ENCODE results near the gene MOSMO.

MOSMO gene

DNA sequence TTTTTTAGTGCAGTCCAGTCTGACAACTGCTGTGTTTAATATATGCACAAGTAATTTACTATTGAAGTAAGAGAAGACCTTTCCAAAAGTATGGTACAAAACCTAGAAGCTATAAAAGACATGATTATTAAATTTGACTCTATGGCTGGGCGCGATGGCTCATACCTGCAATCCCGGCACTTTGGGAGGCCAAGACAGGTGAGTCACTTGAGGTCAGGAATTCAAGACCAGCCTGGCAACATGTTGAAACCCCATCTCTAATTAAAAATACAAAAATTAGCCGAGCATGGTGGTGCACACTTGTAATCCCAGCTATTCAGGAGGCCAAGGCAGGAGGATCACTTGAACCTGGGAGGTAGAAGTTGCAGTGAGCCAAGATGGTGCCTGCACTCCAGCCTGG, 43.1 kb downstream of the MOSMO start:
- DNase-seq = no peak

DNA sequence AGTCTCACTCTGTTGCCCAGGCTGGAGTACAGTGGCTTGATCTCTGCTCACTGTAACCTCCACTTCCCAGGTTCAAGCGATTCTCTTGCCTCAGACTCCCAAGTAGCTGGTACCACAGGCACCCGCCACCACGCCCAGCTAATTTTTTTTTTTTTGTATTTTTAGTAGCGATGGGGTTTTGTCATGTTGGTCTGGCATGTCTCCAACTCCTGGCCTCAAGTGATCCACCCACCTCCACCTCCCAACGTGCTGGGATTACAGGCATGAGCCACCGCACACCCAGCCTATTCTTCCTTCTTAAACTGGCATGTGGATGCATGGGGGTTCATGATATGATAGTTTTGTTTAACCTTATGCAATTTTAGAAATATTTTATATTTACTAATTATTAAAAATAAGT, 45.1 kb downstream of the MOSMO start:
- no peak for DNase-seq

DNA sequence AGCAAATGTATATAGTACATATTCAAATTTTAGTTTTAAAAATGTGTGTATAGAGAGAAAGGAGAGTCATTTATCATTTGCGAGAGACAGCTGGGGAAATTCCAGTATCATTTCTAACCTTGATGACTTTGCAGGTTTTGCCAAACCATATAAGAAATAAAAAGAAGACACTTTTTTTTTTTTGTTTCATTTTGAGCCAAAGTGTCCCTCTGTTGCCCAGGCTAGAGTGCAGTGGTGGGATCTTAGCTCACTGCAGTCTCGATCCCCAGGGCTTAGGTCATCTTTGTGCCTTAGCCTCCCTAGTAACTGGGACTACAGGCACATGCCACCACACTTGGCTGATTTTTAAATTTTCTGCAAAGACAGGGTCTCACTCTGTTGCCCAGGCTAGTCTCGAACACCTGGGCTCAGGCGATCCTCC, 46.0 kb downstream of the MOSMO start:
- DNase-seq = no peak

DNA sequence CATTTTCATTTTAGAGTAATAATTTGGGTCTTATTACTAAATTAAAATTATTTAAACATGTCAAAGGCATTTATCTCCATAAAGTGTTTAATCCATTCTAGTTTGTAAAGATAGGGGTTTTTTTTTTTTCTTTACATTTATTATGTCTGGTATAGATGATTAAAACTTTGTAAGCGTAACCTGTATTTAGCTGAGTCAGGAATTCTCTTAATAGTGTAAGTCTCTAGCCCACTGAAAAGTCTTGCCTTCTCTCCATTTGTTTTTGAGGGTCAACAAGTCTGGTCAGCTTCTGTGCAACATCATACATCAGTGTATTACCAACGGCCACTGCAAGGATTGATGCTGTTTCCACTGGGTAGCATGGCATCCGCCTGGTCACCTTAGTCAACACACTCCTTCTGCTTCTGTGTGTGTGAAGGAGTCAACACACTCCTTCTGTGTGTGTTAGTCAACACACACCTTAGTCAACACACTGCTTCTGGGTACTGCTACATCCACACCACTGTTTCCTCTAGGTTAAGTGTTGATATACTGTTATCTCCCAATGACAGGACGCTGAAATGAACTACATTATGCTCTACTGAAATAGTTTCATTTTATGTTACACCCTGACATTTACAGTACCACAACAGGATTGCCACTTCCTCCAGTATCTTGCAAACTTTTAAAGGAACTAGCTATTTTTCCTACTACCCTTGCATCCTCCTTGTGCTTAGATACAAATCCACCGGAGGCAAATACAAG, 47.1 kb downstream of the MOSMO start:
- DNase-seq = no peak

DNA sequence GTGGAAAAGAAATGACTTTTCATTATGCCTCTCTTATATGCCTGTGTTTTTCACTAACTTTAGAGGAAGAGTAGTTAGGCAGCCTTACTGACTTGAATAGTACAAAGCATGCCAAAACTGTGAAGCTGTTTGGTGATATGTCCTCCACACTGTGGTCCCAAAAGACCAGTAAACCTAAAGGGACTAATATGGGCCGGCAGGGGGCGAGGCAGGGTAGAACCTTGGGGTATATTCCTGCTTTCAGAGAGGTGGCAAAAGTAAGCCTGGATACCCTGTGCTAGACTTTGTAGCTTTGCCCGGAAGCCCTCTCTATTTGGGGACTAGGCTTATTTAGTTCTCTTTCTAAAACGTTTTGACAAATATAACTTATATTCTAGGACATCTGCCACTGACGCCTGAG, 48.0 kb downstream of the MOSMO start:
- DNase-seq = no peak

DNA sequence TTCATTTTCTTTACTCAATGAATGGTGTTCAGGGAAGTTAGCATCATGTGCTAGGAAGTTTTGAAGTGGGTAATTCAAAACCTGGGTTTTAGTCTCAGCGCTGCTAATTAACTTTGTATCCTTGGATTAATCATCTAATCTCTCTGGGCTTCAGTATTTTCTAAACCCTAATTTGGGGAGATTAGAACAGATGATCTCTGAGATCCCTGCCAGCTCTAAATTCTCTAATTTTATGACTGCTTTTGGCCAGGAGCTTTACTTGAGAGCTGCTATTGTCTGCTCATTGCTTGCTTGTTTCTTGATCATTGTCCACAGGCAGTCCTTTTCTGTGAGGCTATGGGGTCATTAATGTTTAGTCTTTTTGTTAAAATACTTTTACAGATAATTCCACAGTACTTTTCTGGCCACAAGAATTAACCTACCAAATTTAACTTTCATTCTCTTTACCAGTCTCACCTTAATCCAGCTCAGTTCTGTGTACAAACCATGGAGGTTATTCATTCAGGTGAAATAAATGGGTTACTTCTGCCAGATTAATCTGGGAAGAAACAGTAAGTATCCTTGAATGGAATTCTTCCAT, 56.1 kb downstream of the MOSMO start:
- no peak for DNase-seq

DNA sequence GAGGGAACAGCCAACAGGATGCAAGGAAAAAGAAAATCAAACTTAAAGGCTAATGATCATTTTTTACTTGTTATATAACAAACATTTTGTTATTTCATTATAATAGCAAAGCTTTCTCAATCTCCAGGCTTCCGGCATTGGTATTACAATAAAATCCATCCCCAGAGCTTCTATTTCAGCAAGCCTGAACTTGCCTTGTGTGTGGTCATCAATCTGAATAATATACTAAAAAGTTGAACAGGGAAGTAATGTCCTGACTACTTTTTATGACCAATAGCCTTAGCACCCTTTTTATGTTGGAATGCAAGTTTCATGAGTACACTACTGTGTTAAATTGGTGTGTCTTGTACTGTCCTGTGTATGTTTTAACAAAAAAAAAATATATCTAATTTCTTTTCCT, 57.3 kb downstream of the MOSMO start:
- no peak for DNase-seq

DNA sequence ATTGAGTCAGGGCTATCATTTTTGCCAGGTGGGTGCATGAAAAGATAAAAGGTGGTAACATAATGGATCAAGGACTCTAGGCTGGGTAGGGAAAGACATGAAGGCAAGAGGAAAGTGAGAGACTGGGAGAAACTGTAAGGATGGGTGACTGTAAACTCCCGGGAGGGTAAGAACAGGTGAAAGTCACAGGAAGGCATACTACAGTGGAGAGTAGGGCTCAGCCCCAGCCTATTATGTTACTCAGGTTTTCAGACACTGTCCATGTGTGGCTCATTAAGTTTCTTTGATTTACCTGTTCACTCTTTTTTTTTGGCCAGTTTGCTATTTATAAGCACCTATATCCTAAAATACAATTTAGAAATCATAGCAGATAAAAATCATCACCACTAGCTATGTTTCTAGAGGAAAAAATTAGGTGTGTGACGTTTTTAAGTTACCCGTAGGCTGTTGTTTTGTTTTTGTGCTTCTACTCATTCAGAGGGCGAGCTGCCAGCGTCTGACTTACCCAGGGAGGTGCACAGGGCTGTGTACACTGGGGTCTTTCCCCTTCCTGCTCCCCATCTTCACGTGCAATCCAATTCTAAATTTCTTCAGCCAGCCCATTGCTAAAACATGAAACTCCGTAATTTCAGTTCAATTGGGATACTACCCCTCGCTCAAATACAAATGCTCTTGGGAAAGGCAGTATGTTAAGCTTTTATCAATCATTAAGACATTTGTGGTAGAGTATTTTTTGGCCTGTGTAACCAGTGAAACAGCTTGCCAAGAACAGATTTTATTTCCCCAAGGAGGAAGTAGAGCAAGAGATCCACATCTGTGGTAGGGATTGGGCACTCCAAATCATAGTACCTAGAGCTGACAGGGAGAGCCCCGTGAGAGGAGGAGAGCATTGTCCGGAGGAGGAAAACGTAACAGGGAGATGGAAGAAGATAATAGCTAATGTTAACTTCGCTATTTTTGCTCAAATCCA, 62.7 kb downstream of the MOSMO start:
- DNase-seq = peak in 1 of 14 donors; percentile 3

DNA sequence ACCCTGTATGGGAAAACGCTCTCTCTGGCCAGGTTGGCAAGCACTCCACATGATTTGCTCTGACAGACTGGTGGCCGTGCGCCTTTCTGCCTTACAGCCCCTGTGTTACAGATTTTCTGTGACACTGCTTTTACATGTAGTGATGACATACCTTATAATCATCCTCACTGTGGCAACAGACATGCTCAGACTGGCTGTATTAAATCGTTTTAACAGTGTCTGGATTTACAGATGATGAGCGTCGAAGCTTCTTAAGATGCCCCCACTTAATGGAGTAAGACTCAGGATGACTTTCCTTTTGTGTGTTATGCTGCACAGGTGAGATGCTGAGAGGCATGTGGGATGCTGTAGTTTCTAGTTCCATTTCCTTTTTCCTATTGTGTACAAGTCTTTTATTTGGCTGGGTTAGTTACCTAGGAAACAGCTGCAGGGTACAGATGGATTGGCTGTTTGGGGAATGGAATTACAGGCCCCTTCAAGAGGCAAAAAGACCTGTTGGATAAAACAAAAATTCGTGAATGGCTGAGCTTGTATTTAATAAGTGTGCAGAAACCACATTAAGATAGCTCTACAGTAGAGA, 63.5 kb downstream of the MOSMO start:
- no peak for DNase-seq

DNA sequence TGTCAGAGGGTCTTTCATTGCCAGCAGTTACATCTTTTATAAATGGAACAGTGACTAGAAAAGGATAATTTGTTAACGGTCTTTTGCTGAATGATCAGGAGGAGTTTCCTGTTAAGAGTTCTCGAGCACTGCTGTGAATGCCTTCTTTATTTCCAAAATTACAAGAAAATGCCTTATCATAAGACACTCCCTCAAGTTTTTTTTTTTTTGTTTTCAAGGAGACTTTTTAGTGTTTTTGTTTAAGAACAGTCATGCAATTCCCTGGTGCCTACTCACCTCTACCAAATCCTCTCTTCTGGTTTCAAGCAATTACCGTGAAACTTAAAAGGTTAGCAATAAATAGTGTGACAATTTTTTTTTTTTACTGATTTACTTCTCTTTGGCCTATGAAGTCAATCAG, 65.4 kb downstream of the MOSMO start:
- no peak for DNase-seq

DNA sequence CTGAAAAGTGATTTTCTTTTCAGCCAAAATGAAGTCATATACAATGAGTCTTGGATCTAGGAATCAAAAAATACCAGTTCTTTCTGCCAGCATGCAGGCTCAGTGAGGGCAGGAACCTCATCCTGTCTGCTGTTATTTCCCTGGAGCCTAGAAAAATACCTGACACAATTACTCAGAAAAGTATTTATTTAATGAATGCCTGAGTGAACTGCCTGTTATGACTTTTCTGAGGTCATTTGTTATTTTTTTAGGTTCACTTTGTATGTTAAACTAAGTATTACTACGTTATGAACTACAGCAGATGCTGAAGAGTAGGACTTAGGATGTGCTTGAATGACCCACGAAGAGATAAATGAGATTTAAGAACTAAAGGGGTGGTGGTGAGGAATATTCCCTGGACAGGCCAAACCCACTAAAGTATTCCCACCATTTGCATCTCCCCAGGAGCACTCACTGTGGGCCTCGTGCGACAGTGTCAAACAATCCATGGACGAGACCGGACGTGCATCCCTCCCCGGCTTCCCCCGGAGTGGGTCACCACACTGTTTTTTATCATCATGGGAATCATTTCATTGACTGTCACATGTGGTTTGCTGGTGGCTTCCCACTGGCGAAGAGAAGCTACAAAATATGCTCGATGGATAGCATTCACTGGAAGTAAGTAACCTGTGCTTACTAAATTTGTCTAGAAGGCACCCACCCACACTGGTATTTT, 67.3 kb downstream of the MOSMO start:
- no peak for DNase-seq

DNA sequence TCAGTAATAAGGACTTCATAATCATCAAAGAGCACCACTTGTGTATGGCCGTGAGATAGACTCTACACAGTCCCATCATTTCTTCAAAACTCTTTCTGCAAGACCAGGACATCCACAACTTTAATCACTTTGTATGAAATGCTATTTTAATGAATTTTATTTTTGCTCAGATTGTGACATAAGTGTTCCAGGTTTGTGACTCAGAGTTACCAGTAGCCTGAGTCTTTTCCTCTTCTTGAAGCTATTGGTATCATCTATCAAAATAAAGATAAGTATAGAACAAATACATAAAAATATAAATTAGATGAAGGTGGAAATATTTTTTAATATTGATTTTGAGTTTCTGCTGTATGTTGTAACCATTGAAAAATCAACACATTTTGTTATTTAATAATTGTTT, 67.9 kb downstream of the MOSMO start:
- DNase-seq = no peak

DNA sequence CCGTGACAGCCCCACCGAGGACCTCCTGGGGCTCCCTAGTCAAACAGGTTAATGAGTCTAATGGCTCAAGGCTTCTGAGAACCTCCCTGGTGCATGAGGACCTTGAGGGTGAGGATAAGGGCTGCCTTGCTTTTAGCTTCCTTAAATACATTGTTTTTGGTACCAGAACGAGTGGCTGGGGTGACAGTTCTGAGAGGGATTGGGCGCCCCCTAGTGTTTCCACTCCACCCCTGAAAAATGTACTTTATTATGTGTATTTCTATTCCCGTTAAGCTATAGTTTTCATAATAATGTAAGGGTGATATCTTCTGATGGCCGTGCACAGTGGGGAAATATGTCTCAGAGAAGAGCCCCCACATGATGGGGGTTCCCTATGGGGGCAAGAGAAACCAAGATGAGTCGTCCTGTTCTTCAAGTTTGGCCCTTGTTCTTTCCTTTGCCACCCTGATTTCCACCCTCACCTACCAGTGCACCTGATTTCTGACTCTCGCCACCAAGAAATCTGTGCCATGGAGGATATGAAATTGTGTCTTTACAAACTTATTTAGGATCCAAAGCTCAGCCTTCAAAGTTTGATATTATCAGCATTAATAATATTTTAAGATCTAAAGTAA, 69.9 kb downstream of the MOSMO start:
- DNase-seq = peak in 6 of 14 donors; percentile 4 to 37 (median 18)

DNA sequence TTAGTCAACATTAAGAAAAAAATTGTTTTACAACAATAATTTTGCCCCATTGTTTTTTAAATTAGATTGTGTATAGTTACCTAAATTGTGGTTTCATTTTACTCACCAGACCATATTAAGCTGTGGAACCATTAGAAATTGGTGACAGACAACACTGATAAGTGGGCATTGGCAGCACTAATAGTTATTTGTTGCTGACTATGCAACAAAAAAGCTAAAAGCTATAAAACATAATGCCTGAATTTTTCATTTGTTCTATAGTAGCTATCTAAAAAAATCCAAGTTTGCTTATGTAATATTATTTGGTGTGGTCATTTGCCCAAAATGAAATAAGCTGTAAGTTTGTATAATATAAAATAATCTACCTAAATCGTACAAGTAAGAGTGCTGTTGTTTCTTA, 70.7 kb downstream of the MOSMO start:
- no peak for DNase-seq

DNA sequence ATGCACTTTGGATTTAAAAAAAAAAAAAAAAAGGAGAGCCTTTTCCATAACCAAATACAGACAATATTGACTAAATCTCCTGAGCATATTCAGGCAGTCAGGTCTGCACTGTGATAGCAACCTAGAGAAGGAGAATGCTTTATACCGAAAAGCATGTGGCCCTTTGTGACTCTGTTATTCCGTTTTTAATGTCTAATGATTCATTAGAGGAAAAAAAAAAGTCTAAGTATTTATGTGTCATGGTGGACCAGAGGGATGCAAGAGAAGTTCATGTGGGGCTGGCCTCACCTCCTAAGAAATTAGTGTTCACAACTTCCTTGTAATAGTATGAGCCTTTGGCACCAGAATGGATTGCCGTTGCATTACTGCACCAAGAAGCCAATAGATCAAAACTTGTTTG, 73.1 kb downstream of the MOSMO start:
- DNase-seq = no peak

DNA sequence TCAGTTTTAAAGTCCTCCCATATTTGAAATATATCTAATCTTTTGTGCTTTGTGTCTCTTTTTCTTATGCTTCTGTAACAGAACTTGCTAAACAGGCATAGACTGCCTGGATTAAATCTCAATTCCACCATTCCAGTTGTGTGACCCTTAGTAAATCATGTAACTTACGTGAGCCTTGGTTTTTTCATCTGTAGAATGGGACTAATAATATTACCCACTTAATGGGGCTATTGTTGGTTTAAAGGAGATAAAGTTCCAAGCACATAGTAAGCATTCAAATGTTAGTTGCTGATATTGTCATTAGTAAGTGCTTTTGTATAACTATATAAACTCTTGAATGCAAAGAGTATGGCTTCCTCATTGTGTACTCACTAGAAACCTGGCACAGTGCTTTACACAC, 78.5 kb downstream of the MOSMO start:
- no peak for DNase-seq

DNA sequence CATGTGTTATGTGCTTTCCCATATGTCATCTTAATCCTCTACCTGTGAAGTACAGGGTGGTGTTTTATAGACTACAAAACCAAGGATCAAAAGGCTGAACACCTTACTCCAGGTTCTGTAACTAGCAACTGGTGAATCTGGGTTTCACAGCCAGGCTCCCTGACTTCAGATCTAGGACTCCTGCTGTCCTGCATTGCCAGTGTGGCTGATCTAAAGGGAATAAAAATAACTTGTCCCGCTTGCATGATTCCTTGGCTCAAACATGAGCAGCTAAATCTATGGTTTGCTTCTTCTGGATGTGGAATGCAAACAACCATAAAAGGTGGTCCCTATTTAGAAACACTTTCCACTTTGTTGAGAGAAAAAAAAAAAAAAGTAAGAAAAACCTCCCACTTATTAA, 80.7 kb downstream of the MOSMO start:
- no peak for DNase-seq

DNA sequence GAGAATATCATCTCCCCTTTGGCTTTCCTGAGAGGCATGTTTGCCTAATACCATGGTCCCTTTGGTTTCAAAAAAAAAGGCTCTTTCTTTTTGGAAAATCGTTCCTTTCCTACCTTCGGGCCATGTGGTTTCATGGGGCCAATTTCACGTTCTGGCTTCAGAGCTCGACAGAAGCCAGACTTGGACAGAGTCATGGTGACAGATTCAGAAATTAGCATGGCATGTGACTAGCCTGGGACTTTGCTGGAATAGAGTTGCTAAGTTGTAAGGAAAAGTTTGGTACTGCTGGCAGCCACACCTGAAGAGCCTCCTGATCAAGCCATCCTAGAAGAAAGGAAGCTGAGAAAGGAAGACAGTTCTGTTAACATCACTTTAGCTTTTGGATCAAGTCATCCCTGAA, 82.0 kb downstream of the MOSMO start:
- no peak for DNase-seq

DNA sequence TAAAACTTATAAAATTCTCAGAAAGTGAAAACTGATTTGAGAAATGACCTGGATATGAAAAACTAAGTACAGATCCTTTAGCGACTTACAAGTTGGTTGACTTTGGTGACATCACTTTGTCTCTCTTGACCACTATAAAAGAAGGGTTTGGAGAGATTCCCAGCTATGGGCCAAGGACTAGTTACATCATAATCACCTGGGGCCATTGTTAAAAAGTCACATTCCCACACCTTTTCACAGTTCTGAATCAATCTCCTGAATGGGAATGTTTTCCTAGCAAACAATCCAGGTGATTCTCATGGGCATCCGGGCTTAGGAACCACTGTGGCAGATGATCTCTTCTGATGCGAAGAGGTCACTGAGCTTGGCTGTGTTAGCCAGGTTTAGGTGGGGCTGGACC, 83.8 kb downstream of the MOSMO start:
- no peak for DNase-seq

DNA sequence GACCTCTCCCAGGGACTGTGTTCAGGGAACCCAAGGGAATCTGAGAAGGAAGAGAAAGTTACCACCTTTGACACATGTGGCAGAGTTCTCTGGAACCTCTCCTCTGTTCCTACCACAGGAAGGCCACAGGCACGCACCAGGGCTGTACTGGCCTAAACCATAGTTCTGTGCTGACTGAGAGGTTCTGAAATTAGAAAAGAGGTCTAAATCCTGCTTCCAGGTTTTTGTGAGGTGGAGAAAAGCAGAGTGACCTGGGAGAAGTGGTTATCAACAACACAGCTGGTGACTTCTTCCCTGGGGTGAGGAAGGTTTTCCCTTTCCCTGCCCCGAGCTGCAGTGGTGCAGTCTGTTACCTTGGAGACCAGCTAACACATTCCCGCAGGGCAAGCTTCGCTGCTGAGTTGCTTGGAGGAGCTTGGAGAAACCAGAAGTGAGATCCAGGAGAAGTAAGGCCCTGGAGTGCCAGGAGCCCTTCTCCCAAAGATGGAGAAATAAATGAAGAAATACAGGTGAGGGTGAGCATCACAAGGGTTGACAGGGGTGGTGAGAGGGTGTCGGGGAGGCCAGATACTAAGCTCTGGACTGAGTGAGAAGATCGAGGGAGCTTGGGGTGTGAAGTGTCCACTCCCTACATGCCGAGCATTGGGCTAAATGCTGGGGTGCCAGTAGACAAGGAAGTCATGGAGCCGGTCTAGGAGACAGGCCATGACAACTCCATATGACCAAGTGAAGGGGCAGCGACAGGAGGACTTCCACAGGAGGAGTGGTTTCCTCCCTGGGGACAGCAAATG, 84.4 kb downstream of the MOSMO start, which contains the start of gene VWA3A:
TSS of gene VWA3A (plus strand) at position 399 of the 791 bp plus-strand sequence. CDS start at position 496, 97 bp downstream.
- peak in 4 of 14 donors; percentile 3 to 46 (median 10) for DNase-seq

DNA sequence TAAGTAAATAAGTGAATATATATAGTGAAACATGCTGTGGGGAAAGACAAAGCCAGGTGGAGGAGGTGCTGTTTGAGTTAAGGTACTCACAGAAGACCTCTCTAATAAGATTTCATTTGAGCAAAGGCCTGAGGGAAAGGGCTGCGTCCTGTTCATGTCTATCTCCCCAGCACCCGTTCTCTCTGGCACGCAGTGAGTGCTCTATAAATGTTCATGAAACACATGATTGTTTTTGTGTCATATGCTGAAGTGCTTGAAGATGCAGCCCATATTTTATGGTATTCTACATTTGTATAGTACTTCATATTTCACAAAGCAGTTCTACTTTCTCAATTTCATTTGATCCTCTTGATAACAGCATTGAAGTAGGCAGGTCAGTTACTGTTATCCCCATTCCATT, 85.4 kb downstream of the MOSMO start:
- DNase-seq = no peak

Measured in C1 segment of cervical spinal cord (tissue), 14 donors.